ENCODE data around the gene PPP2R5C. TPM values are rescaled to one million over a fixed set of nuclear protein-coding genes. Genes with fewer than 3 reads are reported as not detected.

The PPP2R5C gene
- total RNA-seq, 1 donor from 2014 or later: 125 TPM

DNA sequence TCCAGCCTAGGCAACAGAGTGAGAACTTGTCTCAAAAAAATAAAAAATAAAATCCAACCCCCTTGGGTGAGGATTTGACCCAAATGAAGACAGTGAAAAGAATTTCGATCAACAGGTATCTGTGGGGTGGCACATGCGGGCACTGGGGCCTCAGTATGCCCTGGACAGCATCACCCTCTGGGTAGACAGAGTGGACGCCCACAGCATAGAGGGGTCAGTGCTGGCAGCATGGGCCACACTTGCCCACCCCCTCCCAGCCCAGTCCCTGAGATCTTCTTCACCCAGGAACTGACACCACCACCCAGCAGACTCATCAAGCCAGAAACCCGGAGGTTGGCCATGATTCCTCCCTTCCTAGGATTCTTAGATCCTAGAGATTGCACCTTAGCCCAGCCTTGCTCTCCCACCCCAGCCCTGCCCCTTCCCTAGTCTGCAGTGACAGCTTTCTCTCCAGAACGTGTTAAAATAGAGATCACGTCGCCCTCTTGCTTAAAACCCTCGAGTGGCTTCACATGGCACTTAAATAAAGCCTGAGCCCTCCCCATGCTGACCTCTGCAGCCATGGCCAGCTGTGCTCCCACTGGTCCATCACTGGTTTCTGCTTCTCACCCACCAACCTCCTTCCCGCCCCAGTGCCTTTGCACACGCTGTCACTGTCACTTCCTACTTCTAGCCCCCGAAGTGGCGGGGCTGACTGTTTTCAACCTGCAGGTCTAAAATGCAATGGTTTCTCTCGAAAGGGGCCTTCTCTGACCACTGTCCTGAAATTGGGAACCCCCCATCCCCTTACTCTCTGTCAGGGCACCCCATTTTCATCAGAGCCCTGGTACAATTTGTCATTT, 176.6 kb downstream of the PPP2R5C start:
- Mint-ChIP-seq H3K27ac (no peak overlapping the region), H3K4me1 (no peaks in the 10 kb centered on the region), H3K4me3 (no peak overlapping the region), H3K27me3 (ENCODE audit: low read depth) (peaks cover 52% of the 10 kb centered on the region), H3K36me3 (no peaks in the 10 kb centered on the region), H3K9me3 (no peaks in the 10 kb centered on the region)
- no peak for DNase-seq (ENCODE audit: low spot score in 2 of 2, unreplicated experiment in 2 of 2)
- TF ChIP-seq, protein P1, sequence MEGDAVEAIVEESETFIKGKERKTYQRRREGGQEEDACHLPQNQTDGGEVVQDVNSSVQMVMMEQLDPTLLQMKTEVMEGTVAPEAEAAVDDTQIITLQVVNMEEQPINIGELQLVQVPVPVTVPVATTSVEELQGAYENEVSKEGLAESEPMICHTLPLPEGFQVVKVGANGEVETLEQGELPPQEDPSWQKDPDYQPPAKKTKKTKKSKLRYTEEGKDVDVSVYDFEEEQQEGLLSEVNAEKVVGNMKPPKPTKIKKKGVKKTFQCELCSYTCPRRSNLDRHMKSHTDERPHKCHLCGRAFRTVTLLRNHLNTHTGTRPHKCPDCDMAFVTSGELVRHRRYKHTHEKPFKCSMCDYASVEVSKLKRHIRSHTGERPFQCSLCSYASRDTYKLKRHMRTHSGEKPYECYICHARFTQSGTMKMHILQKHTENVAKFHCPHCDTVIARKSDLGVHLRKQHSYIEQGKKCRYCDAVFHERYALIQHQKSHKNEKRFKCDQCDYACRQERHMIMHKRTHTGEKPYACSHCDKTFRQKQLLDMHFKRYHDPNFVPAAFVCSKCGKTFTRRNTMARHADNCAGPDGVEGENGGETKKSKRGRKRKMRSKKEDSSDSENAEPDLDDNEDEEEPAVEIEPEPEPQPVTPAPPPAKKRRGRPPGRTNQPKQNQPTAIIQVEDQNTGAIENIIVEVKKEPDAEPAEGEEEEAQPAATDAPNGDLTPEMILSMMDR (IDR thresholded peaks at IDR 0.05; ENCODE audit: unreplicated experiment): no peak

DNA sequence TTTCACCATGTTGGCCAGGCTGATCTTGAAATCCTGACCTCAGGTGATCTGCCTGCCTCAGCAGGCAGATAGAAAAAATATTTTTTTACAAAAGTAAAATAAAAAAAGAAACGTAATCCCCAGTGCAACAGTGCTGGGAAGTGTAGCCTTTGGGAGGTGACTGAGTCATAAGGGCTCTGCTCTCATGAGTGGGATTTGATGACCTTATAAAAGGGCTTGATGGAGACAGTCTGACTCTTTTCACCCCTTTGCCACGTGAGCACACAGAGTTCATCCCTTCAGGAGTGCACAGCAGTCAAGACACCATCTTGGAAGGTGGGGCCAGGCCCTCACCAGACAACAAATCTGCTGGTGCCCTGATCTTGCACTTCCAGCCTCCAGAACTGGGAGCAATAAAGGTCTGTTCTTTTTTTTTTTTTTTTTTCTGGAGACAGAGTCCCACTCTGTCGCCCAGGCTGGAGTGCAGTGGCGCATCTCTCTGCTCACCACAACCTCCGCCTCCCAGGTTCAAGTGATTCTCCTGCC, 178.2 kb downstream of the PPP2R5C start:
- no peaks in the 10 kb centered on the region for H3K9me3 Mint-ChIP-seq
- H3K27ac Mint-ChIP-seq: no peak overlapping the region
- H3K4me3 Mint-ChIP-seq: no peak overlapping the region
- H3K36me3 Mint-ChIP-seq: no peaks in the 10 kb centered on the region
- DNase-seq (ENCODE audit: low spot score in 2 of 2, unreplicated experiment in 2 of 2): no peak
- no peaks in the 10 kb centered on the region for H3K4me1 Mint-ChIP-seq
- peaks cover 65% of the 10 kb centered on the region for H3K27me3 Mint-ChIP-seq (ENCODE audit: low read depth)
- TF ChIP-seq, protein P1 (IDR thresholded peaks at IDR 0.05; ENCODE audit: unreplicated experiment): no peak

DNA sequence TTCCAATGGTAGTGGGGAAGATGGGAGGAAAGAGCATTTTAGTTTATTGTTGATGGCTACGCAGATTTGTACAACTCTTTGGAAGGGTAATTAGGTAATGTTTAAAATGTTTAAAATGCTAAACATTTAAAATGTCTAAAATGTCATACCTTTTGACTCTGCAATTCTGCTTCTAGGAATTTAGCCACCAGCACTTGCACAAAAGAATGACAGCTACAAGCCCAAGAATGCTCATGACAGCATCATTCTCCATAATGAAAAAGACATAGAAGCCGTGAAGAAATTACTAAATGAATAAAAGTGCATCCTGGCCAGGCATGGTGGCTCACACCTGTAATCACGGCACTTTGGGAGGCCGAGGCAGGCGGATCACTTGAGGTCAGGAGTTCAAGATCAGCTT, 182.9 kb downstream of the PPP2R5C start:
- H3K4me1 Mint-ChIP-seq: peaks cover 13% of the 10 kb centered on the region
- H3K4me3 Mint-ChIP-seq: no peak overlapping the region
- no peak for DNase-seq (ENCODE audit: low spot score in 2 of 2, unreplicated experiment in 2 of 2)
- no peak overlapping the region for H3K27ac Mint-ChIP-seq
- peaks cover 56% of the 10 kb centered on the region for H3K27me3 Mint-ChIP-seq (ENCODE audit: low read depth)
- H3K36me3 Mint-ChIP-seq: no peaks in the 10 kb centered on the region
- H3K9me3 Mint-ChIP-seq: no peaks in the 10 kb centered on the region
- TF ChIP-seq, protein P1 (IDR thresholded peaks at IDR 0.05; ENCODE audit: unreplicated experiment): no peak

DNA sequence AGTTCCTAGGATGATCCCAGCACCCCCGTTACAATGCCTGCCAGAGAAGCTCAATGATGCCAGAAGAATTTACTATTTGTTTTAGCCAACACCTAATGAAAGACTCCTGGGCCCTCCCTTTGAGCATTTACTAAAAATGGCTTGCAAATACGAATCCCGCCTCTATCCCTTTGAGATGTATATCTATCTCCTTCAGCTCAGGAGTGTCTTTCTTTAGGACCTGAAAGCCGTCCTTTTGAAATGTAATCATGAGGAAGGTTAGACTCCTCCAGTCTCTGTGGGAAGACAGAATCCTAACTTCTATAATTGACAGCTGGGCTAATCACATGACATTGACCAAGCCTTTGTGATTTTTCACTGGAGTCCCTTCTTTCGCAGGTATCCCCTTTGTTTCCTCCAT, 183.7 kb downstream of the PPP2R5C start:
- TF ChIP-seq, protein P1 (IDR thresholded peaks at IDR 0.05; ENCODE audit: unreplicated experiment): no peak
- Mint-ChIP-seq H3K4me3 (no peak overlapping the region), H3K4me1 (peaks cover 13% of the 10 kb centered on the region), H3K9me3 (no peaks in the 10 kb centered on the region), H3K27me3 (ENCODE audit: low read depth) (peaks cover 54% of the 10 kb centered on the region), H3K36me3 (no peaks in the 10 kb centered on the region), H3K27ac (no peak overlapping the region)
- DNase-seq (ENCODE audit: low spot score in 2 of 2, unreplicated experiment in 2 of 2): no peak

DNA sequence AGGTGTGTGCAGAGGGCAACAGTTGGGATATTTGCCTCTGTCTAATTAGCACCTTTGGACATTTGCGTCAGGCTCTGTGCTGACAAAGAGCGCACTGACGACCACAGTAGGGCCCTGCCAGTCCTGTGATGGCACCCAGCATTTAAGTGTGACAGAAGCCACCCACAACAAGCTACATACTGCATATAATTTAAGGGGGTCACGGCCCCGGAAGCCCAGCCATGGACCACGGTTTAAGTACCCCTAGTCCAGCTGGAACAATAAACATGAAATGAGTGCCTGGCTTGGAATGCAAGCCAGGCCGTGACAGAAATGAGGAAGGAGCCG, 186.0 kb downstream of the PPP2R5C start:
- Mint-ChIP-seq H3K27ac (peak overlapping the region; percentile 100), H3K27me3 (ENCODE audit: low read depth) (peaks cover 38% of the 10 kb centered on the region), H3K36me3 (no peaks in the 10 kb centered on the region), H3K4me1 (peaks cover 13% of the 10 kb centered on the region), H3K9me3 (no peaks in the 10 kb centered on the region), H3K4me3 (peak overlapping the region; percentile 96)
- no peak for DNase-seq (ENCODE audit: low spot score in 2 of 2, unreplicated experiment in 2 of 2)
- TF ChIP-seq, protein P1 (IDR thresholded peaks at IDR 0.05; ENCODE audit: unreplicated experiment): no peak
